ENCODE measurements around the gene IL6ST.
A peak's percentile ranks its signal among the peaks of the same experiment; 100 is the strongest.

DNA sequence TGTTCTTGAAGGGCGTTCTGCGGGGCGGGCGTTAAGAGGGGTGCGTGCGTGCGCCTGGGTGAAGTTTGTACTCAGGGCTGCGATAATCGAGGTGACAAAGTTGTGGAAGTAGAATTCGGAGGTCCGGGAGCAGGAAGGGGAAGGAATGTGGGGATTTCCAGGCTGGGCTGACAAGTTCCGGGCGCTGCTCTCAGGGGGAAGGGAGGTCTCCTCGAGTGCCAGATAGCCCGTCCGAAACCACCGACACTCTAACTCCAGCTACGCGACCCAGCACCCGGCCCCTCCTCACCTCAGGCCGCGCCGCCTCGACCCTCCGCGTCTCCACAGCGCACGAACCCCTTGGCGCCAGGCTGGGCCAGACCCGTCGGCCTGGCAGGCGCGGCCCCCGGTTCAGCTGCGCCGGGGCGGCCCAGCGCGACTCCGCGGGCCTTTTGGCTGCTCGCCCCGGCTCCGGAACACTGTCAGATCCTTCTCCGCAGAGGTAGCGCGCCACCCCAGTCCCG is at the start of gene IL6ST:
- TF ChIP-seq, protein P1, sequence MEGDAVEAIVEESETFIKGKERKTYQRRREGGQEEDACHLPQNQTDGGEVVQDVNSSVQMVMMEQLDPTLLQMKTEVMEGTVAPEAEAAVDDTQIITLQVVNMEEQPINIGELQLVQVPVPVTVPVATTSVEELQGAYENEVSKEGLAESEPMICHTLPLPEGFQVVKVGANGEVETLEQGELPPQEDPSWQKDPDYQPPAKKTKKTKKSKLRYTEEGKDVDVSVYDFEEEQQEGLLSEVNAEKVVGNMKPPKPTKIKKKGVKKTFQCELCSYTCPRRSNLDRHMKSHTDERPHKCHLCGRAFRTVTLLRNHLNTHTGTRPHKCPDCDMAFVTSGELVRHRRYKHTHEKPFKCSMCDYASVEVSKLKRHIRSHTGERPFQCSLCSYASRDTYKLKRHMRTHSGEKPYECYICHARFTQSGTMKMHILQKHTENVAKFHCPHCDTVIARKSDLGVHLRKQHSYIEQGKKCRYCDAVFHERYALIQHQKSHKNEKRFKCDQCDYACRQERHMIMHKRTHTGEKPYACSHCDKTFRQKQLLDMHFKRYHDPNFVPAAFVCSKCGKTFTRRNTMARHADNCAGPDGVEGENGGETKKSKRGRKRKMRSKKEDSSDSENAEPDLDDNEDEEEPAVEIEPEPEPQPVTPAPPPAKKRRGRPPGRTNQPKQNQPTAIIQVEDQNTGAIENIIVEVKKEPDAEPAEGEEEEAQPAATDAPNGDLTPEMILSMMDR (IDR thresholded peaks at IDR 0.05) = peak in 2 of 5 experiments; percentile 27 to 28
- TF ChIP-seq POLR2AphosphoS5 (IDR thresholded peaks at IDR 0.05) = peak in 1 of 3 donors; percentile 94
- TF ChIP-seq POLR2A (IDR thresholded peaks at IDR 0.05) = peak; percentile 93

All from transverse colon (tissue), 4 donors.